WTC11 (cell line): Measurements from ENCODE around the gene POLA1.

Experiments used
- CTCF ChIP-seq: fragments of 200-600 bp; IDR thresholded peaks from 2 replicates; pipeline ENCODE4 v1.8.0; 2022; ENCODE audit warnings: antibody characterized with exemption
- FOXP4 ChIP-seq: sonication (generic); formaldehyde crosslinking; IDR thresholded peaks from 2 replicates; pipeline ENCODE4 v1.8.0; 2022; ENCODE audit warnings: mild to moderate bottlenecking, missing genetic modification reagents
- NFE2L1 ChIP-seq: sonication (generic); formaldehyde crosslinking; IDR thresholded peaks from 2 replicates; pipeline ENCODE4 v1.8.1; 2023; ENCODE audit warnings: missing genetic modification reagents
- TF ChIP-seq, protein P1 (sequence below): fragments of 250-450 bp; sonication (Bioruptor Pico); conservative IDR thresholded peaks from 2 replicates; pipeline ENCODE4 v1.9.0; 2021; ENCODE audit warnings: mild to moderate bottlenecking
- TF ChIP-seq, protein P2 (sequence below): sonication (generic); formaldehyde crosslinking; IDR thresholded peaks from 2 replicates; pipeline ENCODE4 v1.8.1; 2022; ENCODE audit warnings: low read depth, mild to moderate bottlenecking, moderate library complexity, missing genetic modification reagents, borderline replicate concordance

DNA sequence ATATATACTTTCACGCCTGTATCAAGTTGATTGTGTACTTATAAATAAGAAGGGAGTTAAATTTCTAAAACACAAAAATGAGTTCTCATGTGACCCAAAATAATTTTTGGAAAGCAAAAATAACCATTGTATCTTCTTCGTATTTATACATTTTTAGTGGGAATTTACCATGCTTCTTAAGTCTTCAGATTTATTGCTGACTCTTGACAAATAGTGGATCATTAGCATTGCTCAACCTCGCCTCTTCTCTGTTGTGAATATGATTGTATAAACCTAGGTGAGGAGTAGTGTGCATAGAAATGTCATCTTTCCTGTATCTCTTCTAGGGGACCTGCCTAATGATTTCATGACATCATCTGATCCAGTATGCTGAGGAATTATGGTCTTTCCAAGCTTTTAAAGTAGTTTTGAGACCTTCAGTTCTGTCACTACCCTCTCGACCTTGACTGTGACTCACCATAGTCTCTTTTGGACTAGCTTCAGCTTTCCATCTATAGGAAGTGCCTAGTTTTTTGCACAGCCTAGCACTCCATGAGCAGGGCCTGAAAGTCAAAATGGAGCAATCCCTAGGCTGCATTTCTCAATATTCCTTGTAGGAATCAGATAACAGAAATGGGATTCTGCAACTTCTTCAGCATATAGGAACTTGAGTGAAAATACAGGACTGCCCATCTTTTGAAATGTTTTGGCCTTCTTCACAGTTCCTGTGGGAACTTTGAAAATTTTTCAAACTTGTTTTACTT, 164.5 kb downstream of the POLA1 start:
- TF ChIP-seq CTCF (no peak), FOXP4 (CRISPR knock-in tag) (no peak), NFE2L1 (no peak)
- TF ChIP-seq, protein P1, sequence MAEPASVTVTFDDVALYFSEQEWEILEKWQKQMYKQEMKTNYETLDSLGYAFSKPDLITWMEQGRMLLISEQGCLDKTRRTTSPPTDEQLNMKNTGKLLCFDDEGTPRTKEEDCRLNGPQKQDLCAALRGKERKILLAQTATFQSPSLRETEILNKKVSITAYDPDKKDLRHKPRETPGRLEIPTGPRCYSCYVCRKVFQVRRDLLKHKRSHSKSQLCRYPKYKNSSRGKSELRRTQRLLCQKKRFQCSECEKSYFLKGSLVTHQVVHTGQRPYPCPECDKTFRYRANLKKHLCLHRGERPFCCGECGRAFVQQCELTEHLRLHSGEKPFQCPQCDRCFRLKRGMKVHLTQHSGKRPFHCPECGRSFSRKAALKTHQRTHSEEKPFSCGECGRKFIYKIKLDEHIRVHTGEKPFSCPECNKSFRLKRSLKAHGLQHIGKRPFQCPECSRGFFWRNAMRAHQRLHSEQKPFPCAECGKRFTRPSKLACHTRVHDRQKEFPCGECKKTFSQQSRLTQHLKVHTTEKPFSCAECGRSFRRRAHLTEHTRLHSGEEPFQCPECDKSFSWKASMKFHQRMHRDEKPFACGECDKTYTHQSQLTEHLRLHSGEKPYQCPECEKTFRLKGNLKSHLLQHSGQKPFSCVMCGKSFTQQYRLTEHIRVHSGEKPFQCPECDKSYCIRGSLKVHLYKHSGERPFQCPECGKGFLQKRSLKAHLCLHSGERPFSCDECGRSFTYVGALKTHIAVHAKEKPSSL (CRISPR knock-in tag) = no peak
- TF ChIP-seq, protein P2, sequence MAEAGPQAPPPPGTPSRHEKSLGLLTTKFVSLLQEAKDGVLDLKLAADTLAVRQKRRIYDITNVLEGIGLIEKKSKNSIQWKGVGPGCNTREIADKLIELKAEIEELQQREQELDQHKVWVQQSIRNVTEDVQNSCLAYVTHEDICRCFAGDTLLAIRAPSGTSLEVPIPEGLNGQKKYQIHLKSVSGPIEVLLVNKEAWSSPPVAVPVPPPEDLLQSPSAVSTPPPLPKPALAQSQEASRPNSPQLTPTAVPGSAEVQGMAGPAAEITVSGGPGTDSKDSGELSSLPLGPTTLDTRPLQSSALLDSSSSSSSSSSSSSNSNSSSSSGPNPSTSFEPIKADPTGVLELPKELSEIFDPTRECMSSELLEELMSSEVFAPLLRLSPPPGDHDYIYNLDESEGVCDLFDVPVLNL (CRISPR knock-in tag) = no peak
